ENCODE results near the gene NHSL2.
"Not testable (repeated sequence)": the region's sequence is repeated elsewhere in the genome, so short reads cannot be mapped to it uniquely, and the experiment has no call there.

The NHSL2 gene

GRCh38 chrX:71927040-71927439, 16.4 kb downstream of the NHSL2 start:
- no peak for DNase-seq

- no peak for DNase-seq
These were observed 18.2 kb downstream of the NHSL2 start for GRCh38 chrX:71928856-71929255.

- no peak for DNase-seq
These were observed 19.7 kb downstream of the NHSL2 start for GRCh38 chrX:71930298-71930697.

GRCh38 chrX:71935476-71935875, 24.8 kb downstream of the NHSL2 start:
- DNase-seq, result no peak

- no peak for DNase-seq
These were observed 26.0 kb downstream of the NHSL2 start for GRCh38 chrX:71936632-71937031.

GRCh38 chrX:71938371-71938770, 27.7 kb downstream of the NHSL2 start:
- DNase-seq, result no peak

- no peak for DNase-seq
These were observed 30.5 kb downstream of the NHSL2 start for GRCh38 chrX:71941145-71941544.

- no peak for DNase-seq
These were observed 31.1 kb downstream of the NHSL2 start for GRCh38 chrX:71941776-71942175.

- DNase-seq, result no peak
These were observed 33.7 kb downstream of the NHSL2 start for GRCh38 chrX:71944369-71944768.

- DNase-seq, result no peak
These were observed 34.7 kb downstream of the NHSL2 start for GRCh38 chrX:71945237-71945805.

GRCh38 chrX:71949363-71949762, 38.7 kb downstream of the NHSL2 start:
- no peak for DNase-seq

GRCh38 chrX:71949844-71950445, 39.3 kb downstream of the NHSL2 start:
- no peak for DNase-seq

GRCh38 chrX:71953391-71953790, 42.7 kb downstream of the NHSL2 start:
- no peak for DNase-seq

GRCh38 chrX:71953946-71954345, 43.3 kb downstream of the NHSL2 start:
- DNase-seq, result no peak

- no peak for DNase-seq
These were observed 43.8 kb downstream of the NHSL2 start for GRCh38 chrX:71954458-71954857.

- DNase-seq, result no peak
These were observed 45.0 kb downstream of the NHSL2 start for GRCh38 chrX:71955530-71956120.

- no peak for DNase-seq
These were observed 47.6 kb downstream of the NHSL2 start for GRCh38 chrX:71958281-71958675.

- DNase-seq, result not testable (repeated sequence)
These were observed 53.5 kb downstream of the NHSL2 start for GRCh38 chrX:71964184-71964583.

GRCh38 chrX:71974916-71975315, 64.3 kb downstream of the NHSL2 start:
- no peak for DNase-seq

- DNase-seq, result no peak
These were observed 66.1 kb downstream of the NHSL2 start for GRCh38 chrX:71976753-71977152.

- no peak for DNase-seq
These were observed 67.5 kb downstream of the NHSL2 start for GRCh38 chrX:71978164-71978563.

GRCh38 chrX:71989768-71990426, 79.3 kb downstream of the NHSL2 start:
- no peak for DNase-seq

- no peak for DNase-seq
These were observed 79.9 kb downstream of the NHSL2 start for GRCh38 chrX:71990518-71990917.

- no peak for DNase-seq
These were observed 80.5 kb downstream of the NHSL2 start for GRCh38 chrX:71991164-71991563.

Data from activated naive CD4-positive, alpha-beta T cell (primary cell).